Measurements from ENCODE around the gene NHSL1.

GRCh38 chr6:138526822-138527235, 27.5 kb upstream of the NHSL1 start:
- no peak for TF ChIP-seq CTCF (IDR thresholded peaks at IDR 0.05)
- TF ChIP-seq ZFX (IDR thresholded peaks at IDR 0.05; ENCODE audit: borderline replicate concordance), result no peak

Data from 22Rv1 (cell line).